Astrocyte (in vitro differentiated cells and primary cell): ENCODE data around the gene KLB. TPM values are rescaled to one million over a fixed set of nuclear protein-coding genes. Genes with fewer than 3 reads are reported as not detected.
"Not testable (repeated sequence)": the region's sequence is repeated elsewhere in the genome, so short reads cannot be mapped to it uniquely, and the experiment has no call there.

Source experiments
- DNase-seq: peaks from one replicate; pipeline ENCODE4 v3.0.0-alpha.2; 2010; ENCODE audit warnings: low read depth
- FAIRE-seq: peaks from 2 replicates; lab custom pipeline; 2011; peaks lifted over from hg19 to GRCh38; lab: Jason Lieb, UNC
- H2AFZ ChIP-seq: 2 replicates; pipeline ENCODE4 v1.6.0; 2012; ENCODE audit warnings: low read depth, low read length, inconsistent platforms
- H3K27ac ChIP-seq: 2 replicates; pipeline ENCODE4 v1.5.1; 2011; ENCODE audit warnings: low read depth, low read length, inconsistent platforms
- H3K27me3 ChIP-seq: 2 replicates; pipeline ENCODE4 v1.6.0; 2011; ENCODE audit warnings: low read length, inconsistent platforms; ENCODE audit not compliant: insufficient read depth
- H3K36me3 ChIP-seq: 2 replicates; pipeline ENCODE4 v1.5.1; 2011; ENCODE audit warnings: low read length, inconsistent platforms; ENCODE audit not compliant: insufficient read depth
- H3K4me1 ChIP-seq: 2 replicates; pipeline ENCODE4 v1.5.1; 2011; ENCODE audit warnings: low read length, inconsistent platforms; ENCODE audit not compliant: insufficient read depth
- H3K4me2 ChIP-seq: 2 replicates; pipeline ENCODE4 v1.6.0; 2012; ENCODE audit warnings: low read length, inconsistent platforms
- H3K4me3 ChIP-seq: 2 replicates; pipeline ENCODE4 v1.5.1; 2011; ENCODE audit warnings: low read depth, mild to moderate bottlenecking, low read length, inconsistent platforms; ENCODE audit not compliant: insufficient read depth
- H3K79me2 ChIP-seq: 2 replicates; pipeline ENCODE4 v1.6.0; 2012; ENCODE audit warnings: mild to moderate bottlenecking, low read length, inconsistent platforms; ENCODE audit not compliant: insufficient read depth
- H3K9ac ChIP-seq: 2 replicates; pipeline ENCODE4 v1.6.0; 2012; ENCODE audit warnings: mild to moderate bottlenecking, low read length, inconsistent platforms
- H3K9me3 ChIP-seq: 2 replicates; pipeline ENCODE4 v1.5.1; 2012; ENCODE audit warnings: low read depth, mild to moderate bottlenecking, low read length, inconsistent platforms; ENCODE audit not compliant: insufficient read depth
- H4K20me1 ChIP-seq: 2 replicates; pipeline ENCODE4 v1.6.0; 2012; ENCODE audit warnings: low read length, inconsistent platforms; ENCODE audit not compliant: insufficient read depth
- H3K27ac Mint-ChIP-seq: one replicate; pipeline ENCODE4 v1.8.0; 2021; ENCODE audit warnings: mild to moderate bottlenecking, mixed read lengths; ENCODE audit not compliant: unreplicated experiment
- H3K27me3 Mint-ChIP-seq: one replicate; pipeline ENCODE4 v1.8.0; 2021; ENCODE audit warnings: low read depth, mixed read lengths; ENCODE audit not compliant: unreplicated experiment
- H3K36me3 Mint-ChIP-seq: one replicate; pipeline ENCODE4 v1.8.0; 2021; ENCODE audit warnings: low read depth, mixed read lengths; ENCODE audit not compliant: unreplicated experiment
- H3K4me1 Mint-ChIP-seq: one replicate; pipeline ENCODE4 v1.8.0; 2021; ENCODE audit warnings: low read depth, mixed read lengths; ENCODE audit not compliant: unreplicated experiment
- H3K4me3 Mint-ChIP-seq: one replicate; pipeline ENCODE4 v1.8.0; 2021; ENCODE audit warnings: mild to moderate bottlenecking, moderate library complexity, mixed read lengths; ENCODE audit not compliant: unreplicated experiment
- H3K9me3 Mint-ChIP-seq: one replicate; pipeline ENCODE4 v1.8.0; 2021; ENCODE audit warnings: mild to moderate bottlenecking, mixed read lengths; ENCODE audit not compliant: unreplicated experiment
- CTCF ChIP-seq: IDR thresholded peaks from 2 replicates; pipeline ENCODE4 v1.5.1; 2011; ENCODE audit warnings: low read depth, mild to moderate bottlenecking, inconsistent platforms, low read length, moderate library complexity; ENCODE audit not compliant: insufficient read depth
- EZH2 ChIP-seq: IDR thresholded peaks from 2 replicates; pipeline ENCODE4 v1.6.1; 2012; ENCODE audit warnings: mild to moderate bottlenecking, low read length, inconsistent platforms; ENCODE audit not compliant: insufficient read depth
- total RNA-seq: library from RNA; stranded (reverse); gene quantifications from 2 replicates; pipeline ENCODE4 v1.2.1, GENCODE V29; 2021

KLB gene
- total RNA-seq, 1 donor from 2014 or later: not detected

- Histone ChIP-seq H3K4me3 (no peak overlapping the region), H3K27me3 (no peaks in the 10 kb centered on the region), H2AFZ (no peak overlapping the region), H3K9me3 (no peaks in the 10 kb centered on the region), H4K20me1 (no peaks in the 10 kb centered on the region), H3K36me3 (no peaks in the 10 kb centered on the region), H3K27ac (no peak overlapping the region), H3K79me2 (no peaks in the 10 kb centered on the region), H3K4me1 (no peaks in the 10 kb centered on the region), H3K4me2 (no peak overlapping the region), H3K9ac (no peak overlapping the region)
- peaks cover 1% of the 10 kb centered on the region for H3K27me3 Mint-ChIP-seq
- H3K4me3 Mint-ChIP-seq: no peak overlapping the region
- no peak for TF ChIP-seq CTCF
- no peak for TF ChIP-seq EZH2
- FAIRE-seq (no peak), DNase-seq (no peak)
- no peak overlapping the region for H3K27ac Mint-ChIP-seq
- no peaks in the 10 kb centered on the region for H3K9me3 Mint-ChIP-seq
- H3K36me3 Mint-ChIP-seq: no peaks in the 10 kb centered on the region
- H3K4me1 Mint-ChIP-seq: no peaks in the 10 kb centered on the region
Observed at GRCh38 chr4:39394706-39395105, 12.0 kb upstream of the KLB start.

GRCh38 chr4:39401640-39402039 is 5.1 kb upstream of the KLB start:
- H3K4me3 Mint-ChIP-seq, H3K4me1 ChIP-seq, H4K20me1 ChIP-seq, H3K36me3 Mint-ChIP-seq, H3K27ac Mint-ChIP-seq, H3K27me3 ChIP-seq, H3K79me2 ChIP-seq, H3K4me2 ChIP-seq, FAIRE-seq, H3K36me3 ChIP-seq, H3K9ac ChIP-seq, H3K9me3 Mint-ChIP-seq, H2AFZ ChIP-seq, H3K9me3 ChIP-seq, H3K27ac ChIP-seq, H3K4me1 Mint-ChIP-seq, DNase-seq, H3K4me3 ChIP-seq, H3K27me3 Mint-ChIP-seq: not testable (repeated sequence)

- no peaks in the 10 kb centered on the region for H3K79me2 ChIP-seq
- H4K20me1 ChIP-seq: no peaks in the 10 kb centered on the region
- H3K36me3 Mint-ChIP-seq: no peaks in the 10 kb centered on the region
- no peaks in the 10 kb centered on the region for H3K36me3 ChIP-seq
- no peak overlapping the region for H3K4me3 ChIP-seq
- no peaks in the 10 kb centered on the region for H3K4me1 ChIP-seq
- H3K4me1 Mint-ChIP-seq: no peaks in the 10 kb centered on the region
- peaks cover 4% of the 10 kb centered on the region for H3K27me3 Mint-ChIP-seq
- no peak overlapping the region for H3K9ac ChIP-seq
- H3K4me3 Mint-ChIP-seq: no peak overlapping the region
- no peak overlapping the region for H2AFZ ChIP-seq
- no peak for TF ChIP-seq EZH2
- no peak for TF ChIP-seq CTCF
- no peak for DNase-seq
- no peaks in the 10 kb centered on the region for H3K27me3 ChIP-seq
- no peaks in the 10 kb centered on the region for H3K9me3 ChIP-seq
- FAIRE-seq: no peak
- no peak overlapping the region for H3K27ac Mint-ChIP-seq
- no peaks in the 10 kb centered on the region for H3K9me3 Mint-ChIP-seq
- no peak overlapping the region for H3K4me2 ChIP-seq
- H3K27ac ChIP-seq: no peak overlapping the region
Observed at GRCh38 chr4:39407584-39407885, 805 bp downstream of the KLB start.
